ENCODE measurements around the gene TMEM165. TPM values are rescaled to one million over a fixed set of nuclear protein-coding genes. Genes with fewer than 3 reads are reported as not detected.

The TMEM165 gene
- total RNA-seq, 1 donor from 2014 or later: 103 TPM

GRCh38 chr4:55367084-55367722 is 28.6 kb upstream of the TMEM165 start:
- DNase-seq (ENCODE audit: low read depth in 2 of 2): no peak

- DNase-seq (ENCODE audit: low read depth in 2 of 2): no peak
Observed at GRCh38 chr4:55369968-55370367, 25.8 kb upstream of the TMEM165 start.

GRCh38 chr4:55372259-55372658 is 23.5 kb upstream of the TMEM165 start:
- peak; percentile 33 to 55 for DNase-seq (ENCODE audit: low read depth in 2 of 2)

- no peak for DNase-seq (ENCODE audit: low read depth in 2 of 2)
Observed at GRCh38 chr4:55373461-55373860, 22.3 kb upstream of the TMEM165 start.

- DNase-seq (ENCODE audit: low read depth in 2 of 2): no peak
Observed at GRCh38 chr4:55376698-55377097, 19.1 kb upstream of the TMEM165 start.

- DNase-seq (ENCODE audit: low read depth in 2 of 2): peak in 1 of 2 donors; percentile 54
Observed at GRCh38 chr4:55378617-55379467, 16.9 kb upstream of the TMEM165 start.

- DNase-seq (ENCODE audit: low read depth in 2 of 2): no peak
Observed at GRCh38 chr4:55380576-55380975, 15.2 kb upstream of the TMEM165 start.

GRCh38 chr4:55381502-55381901 is 14.3 kb upstream of the TMEM165 start:
- DNase-seq (ENCODE audit: low read depth in 2 of 2): no peak

- DNase-seq (ENCODE audit: low read depth in 2 of 2): no peak
Observed at GRCh38 chr4:55382488-55383003, 13.2 kb upstream of the TMEM165 start.

- no peak for DNase-seq (ENCODE audit: low read depth in 2 of 2)
Observed at GRCh38 chr4:55385201-55385649, 10.5 kb upstream of the TMEM165 start.

GRCh38 chr4:55386073-55386472 is 9.7 kb upstream of the TMEM165 start:
- DNase-seq (ENCODE audit: low read depth in 2 of 2): peak; percentile 36 to 52

GRCh38 chr4:55386840-55387239 is 8.9 kb upstream of the TMEM165 start:
- no peak for DNase-seq (ENCODE audit: low read depth in 2 of 2)

- DNase-seq (ENCODE audit: low read depth in 2 of 2): peak in 1 of 2 donors; percentile 45
Observed at GRCh38 chr4:55393461-55394320, 2.1 kb upstream of the TMEM165 start.

GRCh38 chr4:55395218-55395528 is 584 bp upstream of the TMEM165 start:
- no peak for DNase-seq (ENCODE audit: low read depth in 2 of 2)

- DNase-seq (ENCODE audit: low read depth in 2 of 2): peak; percentile 45 to 55
Observed at GRCh38 chr4:55396308-55397125, 760 bp downstream of the TMEM165 start.

- peak in 1 of 2 donors; percentile 22 for DNase-seq (ENCODE audit: low read depth in 2 of 2)
Observed at GRCh38 chr4:55397126-55397436, 1.3 kb downstream of the TMEM165 start.

- peak in 1 of 2 donors; percentile 53 for DNase-seq (ENCODE audit: low read depth in 2 of 2)
Observed at GRCh38 chr4:55397520-55398321, 2.0 kb downstream of the TMEM165 start.

- peak in 1 of 2 donors; percentile 38 for DNase-seq (ENCODE audit: low read depth in 2 of 2)
Observed at GRCh38 chr4:55398461-55398860, 2.7 kb downstream of the TMEM165 start.

GRCh38 chr4:55398966-55399365 is 3.2 kb downstream of the TMEM165 start:
- DNase-seq (ENCODE audit: low read depth in 2 of 2): peak; percentile 16 to 36

- DNase-seq (ENCODE audit: low read depth in 2 of 2): no peak
Observed at GRCh38 chr4:55399581-55399980, 3.8 kb downstream of the TMEM165 start.
